ENCODE measurements around the gene SCARB2. TPM values are rescaled to one million over a fixed set of nuclear protein-coding genes. Genes with fewer than 3 reads are reported as not detected.

The SCARB2 gene
- total RNA-seq, 2 donors from 2014 or later = 169 to 392 TPM

- Histone ChIP-seq H3K36me3 (no peaks in the 10 kb centered on the region), H3K9me3 (no peaks in the 10 kb centered on the region), H3K27me3 (replicated peaks; ENCODE audit: insufficient read depth) (no peaks in the 10 kb centered on the region), H3K4me3 (no peak overlapping the region), H3K4me1 (replicated peaks) (no peaks in the 10 kb centered on the region), H3K27ac (no peak overlapping the region)
- 0% methylated on average over 1 of the region's 1 CpG for WGBS
- intact Hi-C loops (cut with DNase I) = no loop called here
- no peak for DNase-seq (ENCODE audit: low spot score)
- TF ChIP-seq CTCF (IDR thresholded peaks at IDR 0.05) (no peak), POLR2AphosphoS5 (IDR thresholded peaks at IDR 0.05) (no peak), POLR2A (IDR thresholded peaks at IDR 0.05) (no peak)
Measured at GRCh38 chr4:76226418-76226817, 12.8 kb upstream of the SCARB2 start.

- no peak for DNase-seq (ENCODE audit: low spot score)
- TF ChIP-seq POLR2AphosphoS5 (IDR thresholded peaks at IDR 0.05) (no peak), POLR2A (IDR thresholded peaks at IDR 0.05) (no peak), CTCF (IDR thresholded peaks at IDR 0.05) (no peak)
- no peaks in the 10 kb centered on the region for H3K27me3 ChIP-seq (replicated peaks; ENCODE audit: insufficient read depth)
Measured at GRCh38 chr4:76224171-76224570, 10.5 kb upstream of the SCARB2 start.

GRCh38 chr4:76219299-76220055, 5.9 kb upstream of the SCARB2 start:
- Histone ChIP-seq H3K36me3 (no peaks in the 10 kb centered on the region), H3K4me3 (no peak overlapping the region), H3K27me3 (replicated peaks; ENCODE audit: insufficient read depth) (no peaks in the 10 kb centered on the region), H3K4me1 (replicated peaks) (peaks cover 5% of the 10 kb centered on the region), H3K9me3 (no peaks in the 10 kb centered on the region), H3K27ac (peak overlapping the region in 1 of 2 donors; percentile 20)
- TF ChIP-seq POLR2AphosphoS5 (IDR thresholded peaks at IDR 0.05) = peak; percentile 87
- TF ChIP-seq CTCF (IDR thresholded peaks at IDR 0.05) = no peak
- no peak for TF ChIP-seq POLR2A (IDR thresholded peaks at IDR 0.05)
- intact Hi-C loops (cut with DNase I) = loop anchor here (10.0 kb wide), 1 partner anchor 75 kb away; the partner anchor contains the start of gene NUP54
- DNase-seq (ENCODE audit: low spot score) = no peak
- whole genome bisulfite sequencing = 49% methylated on average over 7 of the region's 7 CpGs

More at GRCh38 chr4:76224171-76224570, 10.5 kb upstream of the SCARB2 start:
- H3K27ac ChIP-seq = no peak overlapping the region
- H3K36me3 ChIP-seq = no peaks in the 10 kb centered on the region
- no peaks in the 10 kb centered on the region for H3K9me3 ChIP-seq
- intact Hi-C loops (cut with DNase I) = no loop called here
- no peak overlapping the region for H3K4me3 ChIP-seq
- no peaks in the 10 kb centered on the region for H3K4me1 ChIP-seq (replicated peaks)
- 51% methylated on average over 3 of the region's 3 CpGs for WGBS

- no peak for DNase-seq (ENCODE audit: low spot score)
- H3K4me1 ChIP-seq (replicated peaks) = peaks cover 10% of the 10 kb centered on the region
- no peak for TF ChIP-seq POLR2A (IDR thresholded peaks at IDR 0.05)
- TF ChIP-seq POLR2AphosphoS5 (IDR thresholded peaks at IDR 0.05) = no peak
- no peaks in the 10 kb centered on the region for H3K36me3 ChIP-seq
- H3K4me3 ChIP-seq = no peak overlapping the region
- WGBS = 91% methylated on average over 6 of the region's 6 CpGs
- H3K27ac ChIP-seq = peak overlapping the region; percentile 96
- no peaks in the 10 kb centered on the region for H3K27me3 ChIP-seq (replicated peaks; ENCODE audit: insufficient read depth)
- no peaks in the 10 kb centered on the region for H3K9me3 ChIP-seq
- intact Hi-C loops (cut with DNase I) = loop anchor here (10.0 kb wide), 1 partner anchor 72 kb away; the partner anchor contains the start of gene NUP54
Measured at GRCh38 chr4:76216975-76217814, 3.6 kb upstream of the SCARB2 start.

GRCh38 chr4:76216524-76216923, 2.9 kb upstream of the SCARB2 start:
- TF ChIP-seq CTCF (IDR thresholded peaks at IDR 0.05) (no peak), POLR2A (IDR thresholded peaks at IDR 0.05) (no peak), POLR2AphosphoS5 (IDR thresholded peaks at IDR 0.05) (no peak)
- H3K4me3 ChIP-seq = no peak overlapping the region
- no peaks in the 10 kb centered on the region for H3K36me3 ChIP-seq
- H3K27ac ChIP-seq = peak overlapping the region; percentile 96
- H3K9me3 ChIP-seq = no peaks in the 10 kb centered on the region
- H3K27me3 ChIP-seq (replicated peaks; ENCODE audit: insufficient read depth) = no peaks in the 10 kb centered on the region
- no peak for DNase-seq (ENCODE audit: low spot score)
- WGBS = 75% methylated on average over 2 of the region's 2 CpGs
- intact Hi-C loops (cut with DNase I) = loop anchor here (10.0 kb wide), 1 partner anchor 72 kb away; the partner anchor contains the start of gene NUP54
- H3K4me1 ChIP-seq (replicated peaks) = peaks cover 10% of the 10 kb centered on the region
